ENCODE results near the gene SLC2A8. TPM values are rescaled to one million over a fixed set of nuclear protein-coding genes. Genes with fewer than 3 reads are reported as not detected.

The SLC2A8 gene
- total RNA-seq, 6 donors from 2014 or later, result 7.0 to 27.4 (median 20.2) TPM

DNA sequence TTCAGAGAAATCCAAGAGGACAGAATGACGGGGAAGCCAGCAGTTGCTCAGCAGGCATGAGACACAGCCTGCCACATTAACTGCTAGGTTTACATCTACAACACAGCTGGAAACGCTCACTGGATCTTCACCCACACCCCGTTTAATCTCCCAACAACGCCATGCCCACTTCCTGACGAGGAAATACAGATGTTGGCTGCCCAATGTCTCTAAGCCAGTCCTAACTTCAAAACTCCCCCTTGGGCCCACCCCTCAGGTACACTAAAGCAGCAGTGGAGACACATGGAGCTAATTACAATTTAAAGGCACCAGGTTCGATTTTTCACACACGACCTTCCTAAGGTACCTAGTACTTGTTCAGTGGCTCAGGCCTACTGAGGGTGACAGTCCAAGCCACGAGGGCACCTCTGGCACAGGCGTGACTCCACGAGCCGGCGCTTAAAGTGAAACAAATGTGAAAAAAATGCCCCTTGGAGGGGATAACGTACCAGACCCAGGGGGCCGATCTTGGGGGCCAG, 53.3 kb downstream of the SLC2A8 start:
- peaks cover 30 to 47% (median 33%) of the 10 kb centered on the region in 4 donors for H3K4me1 ChIP-seq
- ATAC-seq (ENCODE audit: low FRiP score in 2 of 2), result peak; percentile 0 to 4

DNA sequence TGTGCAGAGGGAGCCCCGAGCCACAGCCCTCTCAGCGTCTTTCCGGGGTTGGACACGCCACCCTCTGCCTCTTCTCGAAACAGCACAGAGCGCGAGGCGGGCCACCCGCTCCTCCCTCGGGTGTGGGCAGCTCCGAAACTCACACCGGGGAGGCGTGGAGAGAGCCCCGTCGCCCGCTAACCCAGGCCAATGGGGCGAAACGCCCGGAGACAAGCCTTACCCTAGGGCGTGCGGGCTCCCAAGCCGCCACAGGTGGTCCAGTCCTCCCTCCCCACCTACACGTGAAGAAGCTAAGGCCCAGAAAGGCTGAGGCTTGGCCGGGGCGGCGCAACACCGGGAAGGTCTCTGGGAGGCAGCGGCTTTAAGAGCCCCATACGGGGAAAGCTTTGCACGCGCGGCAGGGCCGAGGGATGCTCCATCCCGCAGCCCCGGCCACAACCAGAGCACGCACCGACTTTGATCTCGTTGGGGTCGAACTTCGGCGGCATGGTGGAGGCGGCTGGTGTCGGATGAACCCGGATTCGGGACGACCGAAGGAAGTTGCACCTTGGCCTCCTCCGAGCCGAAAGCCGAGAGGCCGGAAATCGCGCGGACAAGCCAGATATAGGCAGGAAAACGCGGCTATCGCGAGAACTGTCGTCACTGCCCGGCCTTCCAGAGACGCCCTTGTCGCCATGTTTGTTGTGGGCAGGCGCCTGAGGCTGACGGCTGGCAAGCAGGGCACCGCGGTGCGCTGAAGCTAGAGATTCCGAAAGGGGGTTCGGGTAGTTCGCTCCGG, 54.0 kb downstream of the SLC2A8 start, which contains the start of the genes LRSAM1 and RPL12:
Gene LRSAM1, plus strand, starts transcription at position 681 of the 778 bp plus-strand sequence. CDS start 3,018 bp downstream, outside the sequence.
Gene RPL12, minus strand, starts transcription at position 577 of the 778 bp plus-strand sequence. Its CDS starts 89 bp downstream, at position 488.
- Histone ChIP-seq H3K36me3 (peaks cover 8 to 51% (median 36%) of the 10 kb centered on the region in 4 donors), H3K4me3 (peak within 1 kb of the TSS; percentile 64 to 94 (median 83)), H3K27me3 (no peaks in the 10 kb centered on the region), H3K9me3 (no peaks in the 10 kb centered on the region), H3K27ac (peak within 1 kb of the TSS; percentile 90 to 96 (median 92)), H3K4me1 (peaks cover 30 to 52% (median 33%) of the 10 kb centered on the region in 4 donors)
- 0% methylated on average over 30 to 32 of the region's 71 CpGs for WGBS, 2 donors
- DNase-seq (peak; percentile 91 to 93), ATAC-seq (ENCODE audit: low FRiP score in 2 of 2) (peak; percentile 93)
- TF ChIP-seq POLR2A (IDR thresholded peaks at IDR 0.05) (peak; percentile 93 to 100 (median 99)), POLR2AphosphoS5 (IDR thresholded peaks at IDR 0.05) (peak; percentile 100), EP300 (IDR thresholded peaks at IDR 0.05) (peak in 1 of 4 donors; percentile 89)
- TF ChIP-seq, protein P1, sequence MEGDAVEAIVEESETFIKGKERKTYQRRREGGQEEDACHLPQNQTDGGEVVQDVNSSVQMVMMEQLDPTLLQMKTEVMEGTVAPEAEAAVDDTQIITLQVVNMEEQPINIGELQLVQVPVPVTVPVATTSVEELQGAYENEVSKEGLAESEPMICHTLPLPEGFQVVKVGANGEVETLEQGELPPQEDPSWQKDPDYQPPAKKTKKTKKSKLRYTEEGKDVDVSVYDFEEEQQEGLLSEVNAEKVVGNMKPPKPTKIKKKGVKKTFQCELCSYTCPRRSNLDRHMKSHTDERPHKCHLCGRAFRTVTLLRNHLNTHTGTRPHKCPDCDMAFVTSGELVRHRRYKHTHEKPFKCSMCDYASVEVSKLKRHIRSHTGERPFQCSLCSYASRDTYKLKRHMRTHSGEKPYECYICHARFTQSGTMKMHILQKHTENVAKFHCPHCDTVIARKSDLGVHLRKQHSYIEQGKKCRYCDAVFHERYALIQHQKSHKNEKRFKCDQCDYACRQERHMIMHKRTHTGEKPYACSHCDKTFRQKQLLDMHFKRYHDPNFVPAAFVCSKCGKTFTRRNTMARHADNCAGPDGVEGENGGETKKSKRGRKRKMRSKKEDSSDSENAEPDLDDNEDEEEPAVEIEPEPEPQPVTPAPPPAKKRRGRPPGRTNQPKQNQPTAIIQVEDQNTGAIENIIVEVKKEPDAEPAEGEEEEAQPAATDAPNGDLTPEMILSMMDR (IDR thresholded peaks at IDR 0.05), result peak in 2 of 6 experiments; percentile 5 to 10

More for the DNA sequence above, 53.3 kb downstream of the SLC2A8 start:
- Histone ChIP-seq H3K27ac (peak overlapping the region; percentile 90 to 96 (median 92)), H3K9me3 (no peaks in the 10 kb centered on the region), H3K4me3 (peak overlapping the region; percentile 64 to 94 (median 83)), H3K27me3 (no peaks in the 10 kb centered on the region), H3K36me3 (peaks cover 8 to 58% (median 40%) of the 10 kb centered on the region in 4 donors)
- TF ChIP-seq, protein P1 (IDR thresholded peaks at IDR 0.05), result no peak
- TF ChIP-seq EP300 (IDR thresholded peaks at IDR 0.05) (no peak), POLR2AphosphoS5 (IDR thresholded peaks at IDR 0.05) (no peak), POLR2A (IDR thresholded peaks at IDR 0.05) (no peak)
- 3 to 4% methylated on average over 14 of the region's 14 CpGs for whole genome bisulfite sequencing, 2 donors
- DNase-seq, result no peak

DNA sequence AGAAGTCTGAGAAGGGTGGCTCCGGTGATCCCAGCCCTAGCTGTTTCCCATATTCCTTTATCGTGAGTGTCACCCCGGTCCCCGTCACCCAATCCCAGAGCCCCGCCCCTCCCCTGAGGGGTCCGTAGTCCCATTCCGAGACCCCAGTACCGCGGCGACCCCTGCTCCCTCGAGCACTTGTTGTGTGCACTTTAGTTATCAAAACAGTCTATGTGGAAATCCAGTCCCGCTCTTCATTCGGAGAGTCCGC, 54.6 kb downstream of the SLC2A8 start:
- no peaks in the 10 kb centered on the region for H3K9me3 ChIP-seq
- no peak for DNase-seq
- H3K4me3 ChIP-seq, result peak overlapping the region; percentile 64 to 94 (median 83)
- no peak for ATAC-seq (ENCODE audit: low FRiP score in 2 of 2)
- TF ChIP-seq, protein P1 (IDR thresholded peaks at IDR 0.05), result no peak
- TF ChIP-seq POLR2AphosphoS5 (IDR thresholded peaks at IDR 0.05) (no peak), POLR2A (IDR thresholded peaks at IDR 0.05) (no peak), EP300 (IDR thresholded peaks at IDR 0.05) (no peak)
- peaks cover 5 to 46% (median 32%) of the 10 kb centered on the region in 4 donors for H3K36me3 ChIP-seq
- no peaks in the 10 kb centered on the region for H3K27me3 ChIP-seq
- peak overlapping the region; percentile 90 to 96 (median 92) for H3K27ac ChIP-seq
- 0% methylated on average over 11 to 14 of the region's 14 CpGs for WGBS, 2 donors
- H3K4me1 ChIP-seq, result peaks cover 30 to 52% (median 33%) of the 10 kb centered on the region in 4 donors

DNA sequence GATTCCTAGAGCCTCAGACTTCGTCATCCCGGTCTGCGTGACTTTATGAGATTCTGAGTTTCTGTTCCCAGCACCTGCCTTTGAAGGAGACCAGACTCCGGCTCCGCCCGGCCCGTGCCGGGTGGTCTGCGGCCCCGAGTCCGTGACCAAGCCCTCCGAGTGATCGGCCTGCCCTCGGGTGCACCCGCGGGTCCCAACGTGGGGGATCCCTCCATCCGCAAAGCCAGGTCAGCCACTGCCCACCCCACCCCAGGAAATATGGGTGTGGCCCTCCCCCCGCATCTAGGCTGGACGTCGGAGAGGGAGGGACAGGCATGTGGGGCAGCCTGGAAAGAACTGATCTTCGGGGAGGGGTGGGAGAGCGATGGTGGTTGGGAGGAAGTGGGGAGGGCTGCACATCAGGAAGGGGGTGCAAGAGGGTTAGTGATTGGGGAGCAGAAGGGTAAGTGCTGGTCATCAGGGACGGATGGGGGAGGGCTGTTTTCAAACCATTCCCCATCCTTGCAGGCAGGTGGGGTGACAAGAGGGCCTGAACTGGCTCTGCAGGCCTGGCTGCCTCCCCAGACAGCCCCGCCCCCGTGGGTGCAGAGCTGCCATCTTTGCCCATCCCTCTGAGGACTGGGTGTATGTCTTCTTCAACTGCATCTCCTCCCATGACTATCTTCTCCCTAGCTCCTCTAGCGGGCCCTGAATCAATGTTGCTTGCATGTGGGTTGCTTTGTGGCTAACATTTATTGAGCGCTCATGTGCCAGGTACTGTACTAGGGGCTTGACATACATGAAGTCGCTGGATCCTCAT, 55.1 kb downstream of the SLC2A8 start:
- Histone ChIP-seq H3K4me1 (peaks cover 30 to 52% (median 33%) of the 10 kb centered on the region in 4 donors), H3K27me3 (no peaks in the 10 kb centered on the region), H3K27ac (peak overlapping the region; percentile 90 to 96 (median 92)), H3K36me3 (peaks cover 0 to 43% (median 30%) of the 10 kb centered on the region in 4 donors), H3K4me3 (peak overlapping the region; percentile 64 to 94 (median 83)), H3K9me3 (no peaks in the 10 kb centered on the region)
- TF ChIP-seq EP300 (IDR thresholded peaks at IDR 0.05) (no peak), POLR2A (IDR thresholded peaks at IDR 0.05) (no peak), POLR2AphosphoS5 (IDR thresholded peaks at IDR 0.05) (no peak)
- TF ChIP-seq, protein P1 (IDR thresholded peaks at IDR 0.05), result no peak
- ATAC-seq (ENCODE audit: low FRiP score in 2 of 2), result peak; percentile 15 to 32
- peak; percentile 53 to 90 for DNase-seq
- 0 to 12% methylated on average over 12 to 25 of the region's 29 CpGs for WGBS, 2 donors
